Measurements from ENCODE around the gene STRN.

DNA sequence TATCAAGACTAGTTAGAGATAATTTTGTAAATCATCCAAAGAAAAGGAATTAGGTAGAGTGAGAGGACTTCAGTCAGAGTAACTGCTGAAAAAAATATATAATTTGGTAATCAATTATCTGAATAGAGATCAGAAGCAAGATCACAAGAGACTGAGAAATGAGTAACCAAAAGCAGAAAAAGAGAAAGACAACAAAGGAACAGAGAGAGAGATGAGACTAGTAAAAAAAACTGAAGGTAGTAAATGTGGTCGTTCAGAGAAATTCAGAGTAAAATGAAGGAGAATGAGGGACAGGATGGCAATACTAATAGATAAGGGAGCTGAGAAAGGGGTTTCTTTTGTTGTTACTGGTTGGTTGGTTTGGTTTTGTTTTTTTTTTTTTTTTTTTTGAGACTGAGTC is 16.5 kb downstream of the STRN start:
- TF ChIP-seq, protein P1, sequence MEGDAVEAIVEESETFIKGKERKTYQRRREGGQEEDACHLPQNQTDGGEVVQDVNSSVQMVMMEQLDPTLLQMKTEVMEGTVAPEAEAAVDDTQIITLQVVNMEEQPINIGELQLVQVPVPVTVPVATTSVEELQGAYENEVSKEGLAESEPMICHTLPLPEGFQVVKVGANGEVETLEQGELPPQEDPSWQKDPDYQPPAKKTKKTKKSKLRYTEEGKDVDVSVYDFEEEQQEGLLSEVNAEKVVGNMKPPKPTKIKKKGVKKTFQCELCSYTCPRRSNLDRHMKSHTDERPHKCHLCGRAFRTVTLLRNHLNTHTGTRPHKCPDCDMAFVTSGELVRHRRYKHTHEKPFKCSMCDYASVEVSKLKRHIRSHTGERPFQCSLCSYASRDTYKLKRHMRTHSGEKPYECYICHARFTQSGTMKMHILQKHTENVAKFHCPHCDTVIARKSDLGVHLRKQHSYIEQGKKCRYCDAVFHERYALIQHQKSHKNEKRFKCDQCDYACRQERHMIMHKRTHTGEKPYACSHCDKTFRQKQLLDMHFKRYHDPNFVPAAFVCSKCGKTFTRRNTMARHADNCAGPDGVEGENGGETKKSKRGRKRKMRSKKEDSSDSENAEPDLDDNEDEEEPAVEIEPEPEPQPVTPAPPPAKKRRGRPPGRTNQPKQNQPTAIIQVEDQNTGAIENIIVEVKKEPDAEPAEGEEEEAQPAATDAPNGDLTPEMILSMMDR (IDR thresholded peaks at IDR 0.05): no peak
- TF ChIP-seq ZFX (IDR thresholded peaks at IDR 0.05; ENCODE audit: borderline replicate concordance): no peak
